PC-3 (cell line): ENCODE results near the gene KCNB1. TPM values are rescaled to one million over a fixed set of nuclear protein-coding genes. Genes with fewer than 3 reads are reported as not detected.

Source experiments
- ATAC-seq: fragments of 200-7000 bp; cut with Tn5 transposase; 2 replicates; pipeline ENCODE4 v1.9.1; 2020; ENCODE audit warnings: mild to moderate bottlenecking, moderate library complexity
- BruUV-seq: library from RNA; stranded (reverse); fragments of 400-500 nt; replicated peaks from 2 replicates; lab custom pipeline; 2021; lab: Mats Ljungman, UMichigan
- CTCF ChIA-PET: fragments of 300-600 bp; sonication (Branson Sonifier 250); formaldehyde crosslinking; loops from one replicate; lab custom pipeline; 2022; ENCODE audit warnings: antibody characterized with exemption; lab: Charles Lee
- POLR2A ChIA-PET: fragments of 300-600 bp; sonication (Branson Sonifier 250); formaldehyde crosslinking; loops from one replicate; lab custom pipeline; 2022; ENCODE audit warnings: antibody characterized with exemption; ENCODE audit not compliant: unreplicated experiment; lab: Charles Lee
- DNase-seq: peaks from one replicate; pipeline ENCODE4 v3.0.0-alpha.2; 2015
- H2AFZ ChIP-seq: fragments of 300-600 bp; sonication (generic); 2 replicates; pipeline ENCODE4 v1.6.0; 2016; ENCODE audit warnings: antibody characterized with exemption, low read length
- H3F3A ChIP-seq: fragments of 300-600 bp; sonication (generic); one replicate; pipeline ENCODE4 v1.6.0; 2017; ENCODE audit warnings: antibody characterized with exemption, low read length, control low read depth, mild to moderate bottlenecking; ENCODE audit not compliant: unreplicated experiment
- H3K27ac ChIP-seq: fragments of 300-600 bp; sonication (generic); 2 replicates; pipeline ENCODE4 v1.5.1; 2016; ENCODE audit warnings: mild to moderate bottlenecking, low read length
- H3K27me3 ChIP-seq: fragments of 300-600 bp; sonication (generic); 2 replicates; pipeline ENCODE4 v1.6.1; 2016; ENCODE audit warnings: low read length, mixed read lengths
- H3K36me3 ChIP-seq: fragments of 300-600 bp; sonication (generic); 2 replicates; pipeline ENCODE4 v1.6.1; 2016; ENCODE audit warnings: low read depth, mixed run types, low read length, mixed read lengths
- H3K4me1 ChIP-seq: fragments of 300-600 bp; sonication (generic); 2 replicates; pipeline ENCODE4 v1.5.1; 2016; ENCODE audit warnings: low read length; ENCODE audit not compliant: insufficient read depth
- H3K4me2 ChIP-seq: fragments of 300-600 bp; sonication (generic); 2 replicates; pipeline ENCODE4 v1.6.0; 2016; ENCODE audit warnings: low read length
- H3K4me3 ChIP-seq: fragments of 300-600 bp; sonication (generic); 2 replicates; pipeline ENCODE4 v1.5.1; 2016; ENCODE audit warnings: mild to moderate bottlenecking, low read length, mixed read lengths
- H3K79me2 ChIP-seq: fragments of 300-600 bp; sonication (generic); 2 replicates; pipeline ENCODE4 v1.6.1; 2017; ENCODE audit warnings: low read length, mixed read lengths
- H3K9ac ChIP-seq: fragments of 300-600 bp; sonication (generic); 2 replicates; pipeline ENCODE4 v1.6.0; 2016; ENCODE audit warnings: mild to moderate bottlenecking, low read length
- H3K9me2 ChIP-seq: fragments of 300-600 bp; sonication (generic); replicated peaks from 2 replicates; pipeline ENCODE4 v1.6.1; 2016; ENCODE audit warnings: mixed run types, low read length, mixed read lengths
- H3K9me3 ChIP-seq: fragments of 300-600 bp; sonication (generic); 2 replicates; pipeline ENCODE4 v1.6.1; 2016; ENCODE audit warnings: low read length, mixed read lengths
- H4K20me1 ChIP-seq: fragments of 300-600 bp; sonication (generic); 2 replicates; pipeline ENCODE4 v1.6.1; 2016; ENCODE audit warnings: low read length, mixed read lengths
- EZH2 ChIP-seq: fragments of 300-600 bp; sonication (generic); IDR thresholded peaks from one replicate; pipeline ENCODE4 v1.6.1; 2017; ENCODE audit warnings: antibody characterized with exemption, mild to moderate bottlenecking, low read length; ENCODE audit not compliant: unreplicated experiment
- EZH2phosphoT487 ChIP-seq: fragments of 300-600 bp; sonication (generic); IDR thresholded peaks from 2 replicates; pipeline ENCODE4 v1.6.1; 2018; ENCODE audit warnings: mild to moderate bottlenecking, antibody characterized with exemption, low read length, borderline replicate concordance
- intact Hi-C: fragments of 100-400 bp; cut with micrococcal nuclease; formaldehyde crosslinking; loops from 2 replicates; pipeline ENCODE4 v1.9.0; 2023
- total RNA-seq: library from RNA; depleted of rRNA; stranded (reverse); fragments of >200 nt; gene quantifications from 2 replicates; pipeline ENCODE4 v1.2.3, GENCODE V29; 2014
- TF ChIP-seq, protein P1 (sequence below): fragments of 300-600 bp; sonication (generic); conservative IDR thresholded peaks from 2 replicates; pipeline ENCODE4 v1.5.1; 2017; ENCODE audit warnings: antibody characterized with exemption, low read depth, mild to moderate bottlenecking, low read length

Gene KCNB1
- total RNA-seq, 1 experiment from 2014 or later, result 0.04 TPM

DNA sequence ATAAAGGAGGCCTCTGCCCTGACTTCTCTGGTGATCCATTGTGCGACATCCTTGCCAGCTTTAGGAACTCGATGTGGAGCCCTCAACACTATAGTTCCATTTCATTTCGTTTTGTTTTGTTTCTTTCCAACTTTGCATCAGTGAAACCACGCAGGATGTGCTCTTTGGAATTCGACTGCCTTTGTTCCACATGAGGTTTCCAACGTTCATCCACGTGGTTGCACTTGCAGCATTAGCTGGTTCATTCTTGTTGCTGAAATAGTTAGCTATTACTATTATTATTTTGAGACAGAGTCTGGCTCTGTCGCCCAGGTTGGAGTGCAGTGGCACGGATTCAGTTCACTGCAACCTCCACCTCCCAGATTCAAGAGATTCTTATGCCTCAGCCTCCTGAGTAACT, 143.3 kb downstream of the KCNB1 start:
- no peaks in the 10 kb centered on the region for H3K9me2 ChIP-seq
- H3K27me3 ChIP-seq, result no peaks in the 10 kb centered on the region
- no peaks in the 10 kb centered on the region for H3K9me3 ChIP-seq
- no peaks in the 10 kb centered on the region for H3F3A ChIP-seq
- ATAC-seq, result no peak
- H3K4me2 ChIP-seq, result no peak overlapping the region
- CTCF ChIA-PET, result no interaction called here
- H2AFZ ChIP-seq, result no peak overlapping the region
- H3K4me3 ChIP-seq, result no peak overlapping the region
- H3K27ac ChIP-seq, result no peak overlapping the region
- no peak for DNase-seq
- H3K4me1 ChIP-seq, result peaks cover 12% of the 10 kb centered on the region; the same call in 1 of the 2 replicates
- H3K36me3 ChIP-seq, result no peaks in the 10 kb centered on the region
- no peaks in the 10 kb centered on the region for H3K79me2 ChIP-seq
- no peak for TF ChIP-seq EZH2phosphoT487
- TF ChIP-seq, protein P1, sequence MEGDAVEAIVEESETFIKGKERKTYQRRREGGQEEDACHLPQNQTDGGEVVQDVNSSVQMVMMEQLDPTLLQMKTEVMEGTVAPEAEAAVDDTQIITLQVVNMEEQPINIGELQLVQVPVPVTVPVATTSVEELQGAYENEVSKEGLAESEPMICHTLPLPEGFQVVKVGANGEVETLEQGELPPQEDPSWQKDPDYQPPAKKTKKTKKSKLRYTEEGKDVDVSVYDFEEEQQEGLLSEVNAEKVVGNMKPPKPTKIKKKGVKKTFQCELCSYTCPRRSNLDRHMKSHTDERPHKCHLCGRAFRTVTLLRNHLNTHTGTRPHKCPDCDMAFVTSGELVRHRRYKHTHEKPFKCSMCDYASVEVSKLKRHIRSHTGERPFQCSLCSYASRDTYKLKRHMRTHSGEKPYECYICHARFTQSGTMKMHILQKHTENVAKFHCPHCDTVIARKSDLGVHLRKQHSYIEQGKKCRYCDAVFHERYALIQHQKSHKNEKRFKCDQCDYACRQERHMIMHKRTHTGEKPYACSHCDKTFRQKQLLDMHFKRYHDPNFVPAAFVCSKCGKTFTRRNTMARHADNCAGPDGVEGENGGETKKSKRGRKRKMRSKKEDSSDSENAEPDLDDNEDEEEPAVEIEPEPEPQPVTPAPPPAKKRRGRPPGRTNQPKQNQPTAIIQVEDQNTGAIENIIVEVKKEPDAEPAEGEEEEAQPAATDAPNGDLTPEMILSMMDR, result no peak
- no peak for TF ChIP-seq EZH2
- POLR2A ChIA-PET, result no interaction called here
- no TSS peak for BruUV-seq
- H3K9ac ChIP-seq, result no peak overlapping the region
- H4K20me1 ChIP-seq, result no peaks in the 10 kb centered on the region
- intact Hi-C loops, result no loop called here

DNA sequence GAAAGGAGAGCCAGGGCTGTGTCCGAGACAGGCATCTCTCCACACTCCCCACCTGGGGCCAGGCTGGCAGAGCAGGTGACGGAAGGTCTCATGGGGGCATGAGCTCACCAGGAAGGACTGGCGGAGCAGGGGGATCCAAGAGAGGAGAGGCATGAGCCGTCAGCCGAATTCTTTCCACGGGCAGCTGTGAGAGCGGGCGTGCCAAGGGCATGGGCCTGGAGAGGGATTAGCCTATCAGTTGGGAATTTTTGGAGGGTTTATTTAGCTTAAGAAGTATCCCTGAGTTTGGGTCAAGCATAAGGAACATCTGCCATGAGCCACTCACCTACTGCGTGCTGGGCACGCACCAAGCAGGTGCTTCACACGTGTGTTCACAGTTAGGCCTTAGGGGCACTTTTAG, 144.4 kb downstream of the KCNB1 start:
- no peaks in the 10 kb centered on the region for H3K9me2 ChIP-seq
- H3K36me3 ChIP-seq, result no peaks in the 10 kb centered on the region
- no peak overlapping the region for H3K4me2 ChIP-seq
- TF ChIP-seq, protein P1, result no peak
- TF ChIP-seq EZH2phosphoT487 (no peak), EZH2 (no peak)
- no peak for DNase-seq
- ChIA-PET POLR2A (interaction anchor here (0.6 kb wide), 1 partner anchor 198 kb away, joined by 3 read pairs; no protein-coding TSS in a partner anchor), CTCF (no interaction called here)
- H3K79me2 ChIP-seq, result no peaks in the 10 kb centered on the region
- H3K4me1 ChIP-seq, result peaks cover 6% of the 10 kb centered on the region; the same call in 1 of the 2 replicates
- H2AFZ ChIP-seq, result no peak overlapping the region
- ATAC-seq, result no peak
- H4K20me1 ChIP-seq, result no peaks in the 10 kb centered on the region
- no peak overlapping the region for H3K9ac ChIP-seq
- H3K4me3 ChIP-seq, result no peak overlapping the region
- intact Hi-C loops, result no loop called here
- H3K27ac ChIP-seq, result no peak overlapping the region
- no TSS peak for BruUV-seq
- no peaks in the 10 kb centered on the region for H3F3A ChIP-seq
- H3K9me3 ChIP-seq, result no peaks in the 10 kb centered on the region
- no peaks in the 10 kb centered on the region for H3K27me3 ChIP-seq

DNA sequence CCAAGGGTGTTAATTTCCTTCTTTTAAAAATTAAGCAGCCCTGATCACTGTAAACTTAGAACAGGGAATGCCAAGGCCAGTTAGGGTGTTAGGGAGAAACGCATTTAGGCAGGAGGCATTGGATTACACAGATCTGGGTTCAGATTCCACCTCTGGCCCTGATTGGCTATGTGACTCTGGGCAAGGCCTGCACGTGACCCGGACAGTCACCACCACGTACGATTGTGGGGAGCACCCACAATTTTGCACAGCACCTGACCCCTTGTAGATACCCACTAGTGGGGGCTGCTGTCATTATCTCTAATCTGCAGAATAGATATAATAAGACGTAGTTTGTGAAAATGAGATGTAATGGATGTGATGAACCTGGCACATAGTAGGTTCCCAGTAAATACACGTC, 145.1 kb downstream of the KCNB1 start:
- peaks cover under 1% of the 10 kb centered on the region; the same call in 1 of the 2 replicates for H3K27me3 ChIP-seq
- ATAC-seq (no peak), DNase-seq (no peak)
- no peaks in the 10 kb centered on the region for H3K36me3 ChIP-seq
- ChIA-PET POLR2A (interaction anchor here (0.6 kb wide), 1 partner anchor 198 kb away, joined by 3 read pairs; no protein-coding TSS in a partner anchor), CTCF (no interaction called here)
- no peaks in the 10 kb centered on the region for H3K9me2 ChIP-seq
- H3K4me3 ChIP-seq, result no peak overlapping the region
- intact Hi-C loops, result no loop called here
- H2AFZ ChIP-seq, result no peak overlapping the region
- no peaks in the 10 kb centered on the region for H3K79me2 ChIP-seq
- H3K9me3 ChIP-seq, result no peaks in the 10 kb centered on the region
- peaks cover 5% of the 10 kb centered on the region; the same call in 1 of the 2 replicates for H3K4me1 ChIP-seq
- no peak overlapping the region for H3K27ac ChIP-seq
- H3F3A ChIP-seq, result no peaks in the 10 kb centered on the region
- no peaks in the 10 kb centered on the region for H4K20me1 ChIP-seq
- no peak overlapping the region for H3K4me2 ChIP-seq
- H3K9ac ChIP-seq, result no peak overlapping the region
- BruUV-seq, result no TSS peak
- no peak for TF ChIP-seq EZH2phosphoT487
- TF ChIP-seq, protein P1, result no peak
- TF ChIP-seq EZH2, result no peak
